GM18508 (cell line): ENCODE results near the gene CDC16.
"Not testable (repeated sequence)": the region's sequence is repeated elsewhere in the genome, so short reads cannot be mapped to it uniquely, and the experiment has no call there.

Source experiments
- ATAC-seq: cut with Tn5 transposase; IDR thresholded peaks from one replicate; pipeline ENCODE4 v1.9.1; 2021; ENCODE audit warnings: moderate number of reproducible peaks; ENCODE audit not compliant: insufficient read depth, unreplicated experiment

The CDC16 gene, protein sequence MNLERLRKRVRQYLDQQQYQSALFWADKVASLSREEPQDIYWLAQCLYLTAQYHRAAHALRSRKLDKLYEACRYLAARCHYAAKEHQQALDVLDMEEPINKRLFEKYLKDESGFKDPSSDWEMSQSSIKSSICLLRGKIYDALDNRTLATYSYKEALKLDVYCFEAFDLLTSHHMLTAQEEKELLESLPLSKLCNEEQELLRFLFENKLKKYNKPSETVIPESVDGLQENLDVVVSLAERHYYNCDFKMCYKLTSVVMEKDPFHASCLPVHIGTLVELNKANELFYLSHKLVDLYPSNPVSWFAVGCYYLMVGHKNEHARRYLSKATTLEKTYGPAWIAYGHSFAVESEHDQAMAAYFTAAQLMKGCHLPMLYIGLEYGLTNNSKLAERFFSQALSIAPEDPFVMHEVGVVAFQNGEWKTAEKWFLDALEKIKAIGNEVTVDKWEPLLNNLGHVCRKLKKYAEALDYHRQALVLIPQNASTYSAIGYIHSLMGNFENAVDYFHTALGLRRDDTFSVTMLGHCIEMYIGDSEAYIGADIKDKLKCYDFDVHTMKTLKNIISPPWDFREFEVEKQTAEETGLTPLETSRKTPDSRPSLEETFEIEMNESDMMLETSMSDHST

DNA sequence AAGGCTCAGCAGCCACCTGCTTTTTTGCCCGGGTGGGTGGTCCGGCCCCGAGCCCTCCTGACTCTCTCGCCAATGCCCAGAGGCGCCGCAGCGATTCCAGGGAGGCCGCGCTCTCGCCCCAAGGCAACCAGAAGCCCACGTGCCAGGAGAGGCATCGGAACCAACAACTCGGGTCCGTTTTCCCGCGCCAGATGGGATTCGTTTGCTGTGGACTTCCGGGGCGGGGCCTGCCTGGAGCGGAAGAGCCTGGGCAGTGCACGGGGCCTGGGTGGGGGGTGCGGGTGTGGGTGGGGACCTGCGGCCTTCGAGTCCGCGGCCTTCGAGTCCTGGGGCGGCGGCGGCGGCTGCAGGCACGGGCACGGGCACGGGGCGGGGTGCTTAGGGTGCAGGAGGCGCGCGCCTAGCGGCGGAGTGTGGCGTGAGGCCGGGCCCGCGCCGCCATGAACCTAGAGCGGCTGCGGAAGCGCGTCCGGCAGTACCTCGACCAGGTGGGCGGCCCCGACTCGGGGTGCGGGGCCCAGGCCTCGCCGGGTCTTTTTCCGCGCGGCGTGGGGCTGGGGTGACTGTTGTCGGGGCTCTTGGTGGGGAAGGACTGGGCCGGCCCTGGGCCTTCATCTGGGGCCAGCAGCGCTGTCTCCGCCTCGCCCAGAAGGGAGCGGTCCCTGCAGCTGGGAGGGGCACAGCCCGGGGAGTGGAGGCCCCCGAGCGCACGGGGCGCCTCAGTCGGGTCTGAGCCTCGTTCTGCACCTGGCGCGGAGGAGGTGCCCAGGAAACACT, at the start of gene CDC16:
Gene CDC16, plus strand, starts transcription at position 253 of the 777 bp plus-strand sequence. Its CDS starts 188 bp downstream, at position 441.
- peak; percentile 63 for ATAC-seq

DNA sequence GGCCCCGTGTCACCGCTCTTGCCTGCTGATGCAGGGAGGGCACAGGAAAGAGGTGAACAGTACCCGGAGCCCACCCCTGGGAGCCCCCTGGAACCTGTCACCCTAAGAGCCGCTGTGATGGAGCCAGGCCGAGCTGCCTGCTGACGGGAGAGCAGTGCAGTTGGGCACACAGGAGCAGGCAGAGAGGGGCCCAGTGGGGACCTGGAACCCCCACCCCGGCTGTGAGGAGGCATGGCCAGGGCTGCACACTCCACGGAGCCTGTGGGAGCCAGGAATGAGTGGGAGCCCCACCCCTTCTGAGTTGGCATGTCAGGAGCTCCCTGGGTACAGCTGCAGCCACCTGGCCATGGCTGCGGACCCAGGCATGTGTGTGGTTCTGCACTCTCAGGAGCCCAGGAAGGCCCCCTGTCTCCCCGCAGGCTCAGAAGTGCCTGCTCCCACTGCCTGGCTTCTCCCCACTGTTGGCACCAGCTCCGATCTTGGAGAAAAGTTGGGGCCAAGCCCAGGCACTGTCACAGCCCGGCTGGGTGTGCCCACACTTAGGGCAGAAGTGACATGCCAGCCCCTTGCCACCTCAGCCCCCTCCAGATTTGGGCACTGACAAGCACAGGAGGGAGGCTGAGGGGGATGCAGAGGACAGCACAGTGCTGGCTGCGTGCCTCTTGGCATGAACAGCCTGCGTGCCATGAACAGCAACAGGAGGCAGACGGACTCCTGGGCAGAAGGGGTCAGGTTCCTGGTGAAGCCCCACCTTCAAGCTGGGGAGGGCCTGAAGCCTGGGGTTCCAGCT, 49.3 kb upstream of the CDC16 start:
- no peak for ATAC-seq

DNA sequence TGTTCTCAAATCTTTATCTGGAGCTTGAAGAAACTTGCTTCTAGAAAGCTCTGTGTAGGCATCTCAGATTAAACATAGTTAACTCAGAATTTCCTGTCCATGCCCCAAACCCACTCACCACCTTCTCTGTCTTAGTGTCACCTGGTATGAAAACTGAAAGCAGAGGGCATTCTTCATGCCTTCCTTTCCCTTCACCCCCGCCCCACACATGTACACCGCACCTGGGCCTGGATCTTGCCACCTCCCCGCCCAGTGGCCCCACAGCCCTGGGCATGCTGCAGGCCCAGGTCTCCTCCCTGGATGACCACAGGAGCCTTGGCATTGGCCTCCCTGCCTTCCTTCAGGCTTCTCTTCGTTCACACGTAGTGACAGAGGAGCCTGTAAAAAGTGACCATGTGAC, 39.8 kb upstream of the CDC16 start:
- ATAC-seq: no peak

DNA sequence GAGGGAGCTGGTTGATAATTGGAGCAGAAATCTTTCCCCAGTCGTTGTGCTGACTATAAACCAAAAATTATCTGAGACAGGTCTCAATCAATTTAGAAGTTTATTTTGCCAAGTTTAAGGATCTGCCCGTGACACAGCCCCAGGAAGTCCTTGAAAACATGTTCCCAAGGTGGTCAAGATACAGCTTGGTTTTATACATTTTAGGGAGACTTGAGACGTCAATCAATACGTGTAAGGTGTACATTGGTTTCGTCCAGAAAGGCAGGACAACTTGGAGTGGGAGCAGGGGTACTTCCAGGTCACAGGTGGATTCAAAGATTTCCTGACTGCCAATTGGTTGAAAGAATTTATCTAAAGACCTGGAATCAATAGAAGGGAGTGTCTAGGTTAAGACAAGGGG, 38.1 kb upstream of the CDC16 start:
- no peak for ATAC-seq

DNA sequence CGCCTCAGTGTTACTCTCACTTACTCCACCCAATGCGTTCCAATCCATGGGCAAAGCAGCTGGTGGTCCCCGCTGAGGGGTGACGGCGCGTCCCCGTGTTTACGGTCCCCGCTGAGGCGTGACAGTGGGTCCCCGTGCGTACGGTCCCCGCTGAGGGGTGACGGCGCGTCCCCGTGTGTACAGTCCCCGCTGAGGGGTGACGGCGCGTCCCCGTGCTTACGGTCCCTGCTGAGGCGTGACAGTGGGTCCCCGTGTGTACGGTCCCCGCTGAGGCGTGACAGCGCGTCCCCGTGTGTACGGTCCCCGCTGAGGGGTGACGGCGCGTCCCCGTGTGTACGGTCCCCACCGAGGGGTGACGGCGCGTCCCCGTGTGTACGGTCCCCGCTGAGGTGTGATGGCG, 36.1 kb upstream of the CDC16 start:
- ATAC-seq: no peak

DNA sequence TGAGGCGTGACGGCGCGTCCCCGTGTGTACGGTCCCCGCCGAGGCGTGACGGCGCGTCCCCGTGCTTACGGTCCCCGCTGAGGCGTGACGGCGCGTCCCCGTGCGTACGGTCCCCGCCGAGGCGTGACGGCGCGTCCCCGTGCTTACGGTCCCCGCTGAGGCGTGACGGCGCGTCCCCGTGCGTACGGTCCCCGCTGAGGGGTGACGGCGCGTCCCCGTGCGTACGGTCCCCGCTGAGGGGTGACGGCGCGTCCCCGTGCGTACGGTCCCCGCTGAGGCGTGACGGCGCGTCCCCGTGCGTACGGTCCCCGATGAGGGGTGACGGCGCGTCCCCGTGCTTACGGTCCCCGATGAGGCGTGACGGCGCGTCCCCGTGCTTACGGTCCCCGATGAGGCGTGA, 35.2 kb upstream of the CDC16 start:
- not testable (repeated sequence) for ATAC-seq

DNA sequence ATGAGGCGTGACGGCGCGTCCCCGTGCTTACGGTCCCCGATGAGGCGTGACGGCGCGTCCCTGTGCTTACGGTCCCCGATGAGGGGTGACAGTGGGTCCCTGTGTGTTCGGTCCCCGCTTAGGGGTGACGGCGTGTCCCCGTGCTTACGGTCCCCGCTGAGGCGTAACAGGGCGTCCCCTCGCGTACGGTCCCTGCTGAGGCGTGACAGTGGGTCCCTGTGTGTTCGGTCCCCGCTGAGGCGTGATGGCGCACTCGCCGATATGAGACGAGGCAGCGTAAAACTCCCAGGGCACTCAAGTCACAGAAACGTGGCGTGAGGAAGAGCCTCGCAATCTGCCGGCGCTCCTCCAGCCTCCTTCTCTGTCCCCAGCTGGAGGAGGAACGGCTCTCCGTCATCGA, 34.7 kb upstream of the CDC16 start:
- no peak for ATAC-seq

DNA sequence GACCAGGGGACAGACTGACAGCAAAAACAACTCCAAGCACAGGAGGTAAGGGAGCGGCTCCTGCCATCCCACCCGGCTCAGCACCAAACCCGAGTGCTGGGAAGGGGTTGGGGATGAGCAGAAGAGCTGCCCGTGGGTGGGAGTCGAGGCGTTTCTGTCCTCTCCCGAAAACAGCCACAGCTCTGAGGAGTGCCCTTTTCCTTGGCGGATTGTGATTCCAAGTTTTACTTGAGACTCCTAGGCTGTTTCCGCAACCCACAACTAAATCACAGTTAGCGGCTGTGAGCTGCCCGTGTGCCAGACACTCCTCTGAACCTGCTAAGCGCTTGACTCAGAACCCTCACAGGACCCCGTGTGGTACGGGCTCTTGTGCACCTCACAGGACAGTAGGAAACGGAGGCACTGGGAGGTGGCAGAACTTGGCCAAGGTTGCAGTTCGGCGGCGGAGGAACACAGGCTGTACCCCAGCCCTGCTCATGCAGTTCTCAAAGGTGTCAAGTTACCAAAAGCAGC, 34.2 kb upstream of the CDC16 start:
- ATAC-seq: no peak

DNA sequence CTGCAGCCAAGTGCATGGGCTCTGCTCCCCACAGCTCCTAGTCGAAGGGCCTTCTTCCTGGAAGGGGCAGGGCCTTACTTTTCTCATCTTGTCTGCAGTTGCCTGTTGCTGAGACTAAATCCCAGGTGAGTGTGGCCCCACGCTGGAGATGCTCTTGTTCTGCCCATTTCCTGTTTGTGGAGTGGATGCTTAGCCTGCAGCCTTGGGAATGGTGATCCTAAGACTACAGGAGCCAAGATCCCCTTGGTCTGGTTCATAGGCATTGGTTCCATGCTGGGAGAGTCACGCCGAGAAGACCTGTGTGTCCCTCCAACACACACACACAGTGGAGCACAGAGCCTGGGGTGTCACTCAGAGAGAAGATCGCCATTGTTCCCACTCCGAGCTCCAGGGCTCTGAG, 32.1 kb upstream of the CDC16 start:
- no peak for ATAC-seq

DNA sequence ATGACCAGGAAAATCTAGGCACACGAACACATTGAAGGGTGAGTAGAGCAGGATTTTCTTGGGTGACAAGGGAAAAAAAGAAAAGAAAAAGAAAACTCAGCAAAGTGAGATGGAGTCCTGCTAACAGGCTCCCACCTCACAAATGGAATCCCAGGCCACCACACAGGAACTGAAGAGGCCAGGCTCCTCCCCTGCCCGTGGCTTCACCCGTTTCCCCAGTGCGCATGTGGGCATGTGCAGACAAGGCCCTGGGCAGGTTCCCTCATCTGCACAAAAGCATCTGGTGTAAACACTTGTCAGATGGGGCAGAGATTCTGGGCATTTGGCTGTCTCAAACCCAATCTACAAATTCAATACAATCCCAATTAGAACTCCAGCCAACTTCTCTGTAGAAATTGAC, 31.2 kb upstream of the CDC16 start:
- ATAC-seq: no peak

DNA sequence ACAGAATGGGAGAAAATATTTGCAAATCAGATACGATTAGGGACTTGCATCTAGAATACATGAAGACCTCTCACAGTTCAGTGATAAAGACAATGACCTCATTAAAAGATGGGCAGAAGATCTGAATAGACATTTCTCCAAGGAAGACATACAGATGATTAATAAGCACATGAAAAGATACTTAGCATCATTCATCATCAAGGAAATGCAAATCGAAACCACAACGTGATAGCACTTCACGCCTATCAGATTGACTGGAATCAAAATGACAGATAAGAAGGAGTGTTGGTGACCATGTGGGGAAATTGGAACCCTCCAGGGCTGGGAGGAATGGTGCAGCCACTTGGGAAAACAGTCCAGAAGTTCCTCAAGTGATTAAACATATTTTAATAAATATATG, 29.8 kb upstream of the CDC16 start:
- ATAC-seq: no peak

DNA sequence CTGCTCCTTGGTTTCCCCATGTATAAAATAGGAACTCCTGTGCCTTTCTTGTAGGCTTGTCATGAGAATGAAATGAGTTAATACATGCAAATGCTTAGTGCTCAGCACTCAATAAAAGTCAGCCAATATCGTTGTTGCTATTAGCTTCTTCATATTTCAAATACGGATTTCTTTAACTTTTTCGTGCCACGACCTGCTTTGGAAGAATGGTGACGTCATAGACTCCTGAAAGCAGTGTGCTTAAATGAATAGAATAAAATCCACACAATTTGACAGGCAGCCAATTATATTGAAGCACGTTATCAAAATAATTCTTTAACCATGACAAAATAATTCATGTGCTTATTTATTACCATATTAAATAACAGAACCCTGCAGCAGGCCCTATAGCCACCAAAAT, 26.6 kb upstream of the CDC16 start:
- no peak for ATAC-seq

DNA sequence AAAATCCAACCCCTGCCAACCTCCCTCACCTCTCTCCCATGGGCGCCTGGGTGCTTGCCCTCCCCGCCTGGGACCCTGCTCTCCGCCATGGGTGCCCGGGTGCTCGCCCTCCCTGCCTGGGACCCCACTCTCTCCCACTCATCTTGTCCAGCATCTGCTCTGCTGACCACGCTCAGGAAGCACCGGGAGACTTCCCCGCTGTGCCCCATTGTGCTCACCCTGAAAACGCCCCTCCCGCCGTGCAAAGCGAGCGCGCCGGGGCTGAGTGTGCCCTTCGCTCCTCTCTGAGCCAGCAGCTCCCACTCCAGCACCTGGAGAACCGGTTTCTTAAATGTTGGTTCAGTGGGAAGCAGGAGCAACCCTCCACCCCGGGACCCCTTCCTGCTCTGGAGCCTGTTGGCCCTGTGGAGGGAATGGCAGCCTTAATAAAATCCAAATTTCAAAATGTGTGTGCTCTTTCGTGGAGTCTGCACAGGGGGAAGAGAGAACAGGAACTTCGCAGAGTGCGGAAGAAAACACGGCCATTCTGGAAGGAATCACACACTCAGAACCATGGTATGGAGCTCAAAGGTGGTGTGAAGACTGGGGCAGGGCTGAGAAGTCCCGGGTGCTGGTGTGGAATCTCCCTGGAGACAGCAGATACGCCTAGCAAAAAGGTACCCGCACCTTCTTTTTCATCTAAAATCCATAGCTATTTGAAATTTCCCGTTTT, 23.1 kb upstream of the CDC16 start:
- no peak for ATAC-seq

DNA sequence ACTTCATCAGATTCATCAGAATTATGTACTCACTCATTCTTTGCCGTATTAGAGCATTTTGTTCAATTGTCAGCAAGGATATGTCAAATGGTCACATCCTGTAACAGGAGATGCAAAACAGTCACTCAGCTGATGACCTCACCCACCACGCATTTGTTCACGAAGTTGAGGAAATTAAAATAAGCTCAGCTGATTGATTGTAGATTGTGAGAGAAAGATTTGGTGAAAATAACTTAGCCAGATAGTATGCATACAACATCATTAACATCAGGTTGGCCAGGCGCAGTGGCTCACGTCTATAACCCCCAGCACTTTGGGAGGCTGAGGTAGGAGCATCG, 22.6 kb upstream of the CDC16 start:
- ATAC-seq: no peak

DNA sequence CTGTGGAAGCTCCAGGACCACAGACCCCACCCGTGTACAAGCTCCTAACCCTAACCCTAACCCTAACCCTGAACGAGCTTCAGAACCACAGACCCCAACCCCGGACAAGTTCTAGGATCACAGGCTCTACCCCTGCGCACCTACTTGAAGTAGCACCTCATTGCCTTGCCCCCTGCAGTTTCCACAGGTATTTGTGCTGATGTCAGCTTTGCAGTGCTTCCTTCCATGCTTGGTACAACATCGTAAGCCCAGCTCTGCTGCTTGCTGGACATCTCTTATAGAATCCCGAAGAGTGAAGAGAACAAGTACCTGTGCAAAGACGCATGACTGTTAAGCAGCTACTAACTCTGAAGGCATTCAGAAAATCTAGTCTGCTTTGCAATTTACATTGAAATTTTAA, 20.7 kb upstream of the CDC16 start:
- no peak for ATAC-seq

DNA sequence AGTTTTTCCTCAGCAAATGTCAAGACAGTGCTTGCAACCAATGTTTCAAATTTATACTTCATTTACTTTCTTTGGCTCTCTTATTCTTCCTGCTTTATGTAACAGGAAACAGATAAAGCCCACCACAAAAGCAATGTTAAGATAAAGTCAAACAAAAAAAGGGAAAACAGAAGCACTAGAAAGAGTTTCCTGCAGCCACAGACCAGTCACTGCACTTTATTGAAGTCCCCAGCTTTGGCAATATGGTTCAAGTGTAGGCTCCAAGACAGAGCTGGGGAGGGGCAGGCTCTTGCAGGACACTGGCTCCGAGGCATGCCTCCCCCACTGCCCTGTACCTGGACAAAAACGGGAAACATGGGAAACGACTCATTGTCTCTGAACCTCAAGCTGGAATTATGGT, 15.3 kb upstream of the CDC16 start:
- no peak for ATAC-seq

DNA sequence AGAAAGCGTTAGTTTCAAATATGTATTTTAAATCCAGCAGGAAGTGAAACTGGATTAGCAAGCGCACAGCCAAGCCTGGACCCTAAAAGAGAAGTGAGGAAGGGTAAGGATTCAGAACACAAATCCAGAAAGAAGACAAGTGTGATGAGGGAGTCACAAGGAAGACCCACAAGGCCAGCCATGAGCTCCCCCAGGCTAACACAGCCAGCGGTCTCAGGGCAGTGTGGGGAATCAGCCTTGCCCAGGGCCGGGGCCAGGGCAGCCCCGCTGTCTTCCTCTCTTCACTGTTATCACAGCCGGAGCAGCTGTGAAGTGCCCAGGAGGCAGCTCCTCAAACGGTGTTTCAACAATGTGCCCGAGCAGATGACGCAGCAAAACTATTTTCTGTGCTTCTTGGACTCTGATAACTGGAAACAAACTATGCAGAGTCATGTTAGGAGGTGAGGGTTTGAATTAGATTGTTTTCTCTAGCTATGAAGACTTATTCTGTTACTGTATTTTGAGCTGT, 12.2 kb upstream of the CDC16 start:
- no peak for ATAC-seq

DNA sequence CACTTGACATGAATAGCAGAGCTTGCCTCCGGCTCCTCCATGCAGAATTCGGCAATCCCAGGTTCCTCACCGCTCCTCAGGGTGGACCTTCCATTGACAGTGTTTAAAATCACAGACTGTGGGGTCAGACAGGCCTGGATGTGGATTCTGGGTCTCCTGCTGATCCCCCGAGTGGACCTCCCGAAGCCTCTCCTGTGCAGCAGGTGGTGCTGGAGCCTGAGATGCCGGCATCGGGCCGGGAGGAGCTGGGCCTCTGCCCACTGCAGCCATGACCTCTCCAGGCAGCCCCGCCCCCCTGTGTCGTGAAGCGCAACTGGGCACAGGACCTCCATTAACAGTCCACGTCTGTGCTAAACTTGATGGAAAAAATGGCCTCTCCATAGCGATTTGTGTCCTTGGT, 10.5 kb upstream of the CDC16 start:
- ATAC-seq: no peak

DNA sequence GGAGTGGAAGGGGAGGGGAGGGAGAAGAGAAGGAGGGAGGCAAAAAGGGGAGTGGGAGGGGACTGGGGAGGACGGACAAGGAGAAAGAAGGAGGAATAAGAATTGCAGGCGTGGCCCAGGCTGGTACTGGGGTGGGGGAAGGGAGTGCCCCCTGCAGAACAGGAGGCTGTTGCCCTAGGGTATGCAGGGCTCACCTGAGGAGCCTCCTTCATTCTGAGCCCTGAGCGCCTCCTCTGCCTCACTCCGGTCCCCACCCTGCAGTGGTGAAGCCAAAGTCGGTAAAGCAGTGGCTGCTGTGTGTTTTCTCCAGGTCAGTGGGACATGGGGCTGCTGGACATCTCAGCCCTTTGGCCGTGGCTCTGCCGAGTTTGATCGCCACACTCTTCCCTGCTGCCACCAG, 9.1 kb upstream of the CDC16 start:
- ATAC-seq: no peak

DNA sequence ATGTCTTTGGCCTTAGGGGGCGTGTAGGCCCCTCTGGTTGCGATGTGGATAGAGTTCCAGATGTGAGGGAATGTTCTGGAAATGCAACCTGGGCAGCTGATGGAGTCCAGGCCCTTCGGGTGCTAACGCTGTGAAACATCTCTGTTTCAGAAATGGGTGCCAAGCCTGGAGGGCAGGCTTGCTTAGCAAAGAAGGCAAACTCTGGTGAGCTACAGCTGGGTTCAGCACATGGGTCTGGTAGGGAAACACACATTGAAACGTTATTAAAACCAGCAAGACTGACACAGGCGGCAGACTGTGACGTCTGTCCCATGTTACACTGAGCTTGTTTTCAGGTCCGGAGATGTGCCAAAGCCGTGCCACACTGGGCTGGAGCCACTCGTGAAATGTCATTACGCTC, 8.6 kb upstream of the CDC16 start:
- ATAC-seq: no peak
